GM19372 (cell line): Measurements from ENCODE around the gene SYPL1.
A peak's percentile ranks its signal among the peaks of the same experiment; 100 is the strongest.

Experiments
- ATAC-seq: cut with Tn5 transposase; IDR thresholded peaks from one replicate; pipeline ENCODE4 v1.9.1; 2021; ENCODE audit warnings: mild to moderate bottlenecking, low read depth, moderate library complexity; ENCODE audit not compliant: unreplicated experiment

Gene SYPL1

DNA sequence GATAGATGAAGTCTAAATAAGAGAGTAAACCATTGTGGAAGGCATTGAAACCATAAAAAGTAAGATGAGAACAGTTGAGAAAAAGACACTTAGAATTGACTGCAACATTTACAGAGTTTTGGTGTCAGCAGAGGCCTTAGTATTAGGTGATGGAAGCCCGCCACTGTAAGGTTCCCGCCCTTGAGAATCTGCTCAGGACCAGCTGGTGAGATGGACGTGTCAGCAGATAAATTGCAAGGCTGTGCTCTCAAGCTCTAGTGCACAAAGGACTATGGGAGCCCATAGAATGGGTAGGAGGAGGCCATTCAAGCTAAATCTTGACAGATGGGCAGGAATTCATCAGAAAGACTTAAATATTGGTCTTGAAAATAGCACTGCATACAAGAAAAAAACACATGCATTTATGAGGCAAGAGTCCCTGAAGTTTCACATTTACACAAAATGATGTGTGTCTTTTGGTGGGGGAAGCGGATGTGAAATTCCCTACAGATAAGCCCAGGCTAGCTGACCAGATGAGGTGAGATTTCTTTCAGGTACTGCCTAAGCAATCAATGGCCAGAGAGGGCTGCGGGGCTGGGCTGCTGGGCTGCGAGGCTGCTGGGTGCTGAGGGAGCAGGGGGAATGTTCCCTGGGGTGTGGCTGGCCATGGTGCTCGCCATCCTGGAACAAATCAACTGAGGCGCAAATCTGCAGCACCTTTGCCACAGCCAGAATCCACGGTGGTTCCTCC, 42.5 kb downstream of the SYPL1 start:
- ATAC-seq, result no peak

DNA sequence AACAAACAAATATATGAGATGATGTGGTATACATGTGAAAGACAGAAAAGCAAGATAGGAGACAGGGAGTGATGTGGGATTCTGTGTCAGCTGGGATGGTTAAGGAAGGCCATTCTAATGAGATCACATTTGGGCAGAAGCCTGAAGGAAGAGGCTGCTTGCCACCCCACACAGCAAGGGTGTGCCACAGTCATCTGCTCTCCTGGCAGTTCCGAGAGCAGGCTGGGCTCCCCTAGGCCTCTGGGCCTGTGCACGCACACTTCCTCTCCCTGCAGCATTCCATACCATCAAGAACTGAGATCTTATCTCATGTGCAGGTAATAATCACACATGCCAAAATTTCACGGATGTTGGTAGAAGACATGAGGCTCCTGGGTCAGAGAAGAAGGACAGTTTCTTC, 43.1 kb downstream of the SYPL1 start:
- no peak for ATAC-seq

DNA sequence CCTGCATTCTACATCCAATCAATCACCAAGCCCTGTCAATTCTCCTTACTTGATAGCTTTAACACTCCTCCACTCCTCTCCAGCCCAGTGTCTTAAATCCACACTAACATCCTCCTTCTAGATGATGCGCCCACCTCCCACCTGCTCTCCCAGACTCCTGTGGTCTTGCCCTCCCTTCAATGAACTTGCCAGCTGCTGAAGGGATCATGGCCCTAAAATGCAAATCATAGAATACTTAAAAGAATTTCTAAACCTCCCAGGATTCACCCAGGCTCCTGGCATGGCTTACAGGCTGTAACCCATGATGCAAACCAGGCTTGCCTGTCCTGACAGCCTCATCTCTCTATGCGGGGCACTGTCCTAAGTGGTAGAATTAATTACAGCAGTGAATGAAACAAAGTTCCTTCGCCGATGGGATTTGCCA, 43.6 kb downstream of the SYPL1 start:
- ATAC-seq, result no peak

DNA sequence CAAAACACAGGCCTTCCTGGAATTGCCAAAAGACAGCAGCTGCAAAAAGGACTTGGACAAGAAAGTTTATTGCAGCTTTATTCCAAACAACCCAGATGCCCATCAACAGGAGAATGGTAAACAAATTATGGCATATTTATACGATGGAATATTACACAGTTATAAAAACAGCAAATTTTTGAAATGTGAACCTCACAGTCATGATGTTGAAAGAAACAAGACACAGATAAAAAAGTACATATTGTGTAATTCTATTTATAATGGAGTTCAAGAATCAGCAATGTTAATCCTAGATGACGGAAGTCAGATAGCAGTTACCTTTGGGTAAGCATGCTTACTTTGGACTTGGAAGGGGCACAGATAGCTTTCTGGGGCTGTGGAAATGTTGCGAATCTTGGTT, 44.4 kb downstream of the SYPL1 start:
- ATAC-seq, result no peak

DNA sequence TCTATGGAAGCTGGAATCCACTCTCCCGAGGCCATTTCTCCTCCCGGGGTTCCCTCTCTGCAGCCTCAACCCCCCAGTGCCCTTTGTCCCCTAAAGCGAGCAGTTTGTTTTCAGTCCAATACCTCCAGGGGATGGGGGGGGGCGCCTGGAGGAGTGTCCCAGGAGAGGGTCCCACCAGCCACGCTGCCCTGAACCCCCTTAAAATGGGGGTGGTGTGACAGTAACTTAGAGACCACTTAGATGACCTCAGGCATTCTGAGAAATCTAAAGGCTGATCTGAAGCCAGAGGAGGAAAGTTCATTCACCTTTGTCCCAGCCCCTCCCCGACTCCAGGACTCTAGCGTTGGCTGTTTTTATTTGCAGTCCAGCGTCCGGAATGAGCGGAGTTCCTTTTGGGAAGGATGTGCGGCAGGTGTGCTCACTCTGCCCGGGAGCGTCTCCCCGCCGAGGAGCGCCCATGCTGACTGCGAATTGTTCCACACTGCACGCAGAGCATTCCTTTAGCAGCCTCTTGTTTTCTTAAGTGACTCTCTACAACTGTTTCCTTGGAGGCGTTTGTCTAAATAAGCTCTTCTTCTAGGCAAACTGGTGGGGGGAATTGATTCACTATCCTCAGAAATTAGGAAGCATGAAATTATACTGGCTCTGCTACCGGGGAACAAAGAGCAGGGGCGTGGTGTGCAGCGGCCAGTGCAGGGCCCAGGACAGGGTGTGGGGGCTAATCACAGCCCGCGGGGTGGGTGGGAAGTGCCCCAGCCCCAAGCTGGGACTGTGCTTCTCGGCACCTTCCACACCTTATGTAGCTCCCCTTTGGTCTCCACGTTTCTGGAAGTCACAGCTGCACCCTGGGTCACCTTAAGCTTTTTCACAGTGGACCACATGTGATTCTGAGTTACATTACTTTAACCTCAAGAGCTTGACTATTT, 46.3 kb downstream of the SYPL1 start:
- ATAC-seq, result no peak

DNA sequence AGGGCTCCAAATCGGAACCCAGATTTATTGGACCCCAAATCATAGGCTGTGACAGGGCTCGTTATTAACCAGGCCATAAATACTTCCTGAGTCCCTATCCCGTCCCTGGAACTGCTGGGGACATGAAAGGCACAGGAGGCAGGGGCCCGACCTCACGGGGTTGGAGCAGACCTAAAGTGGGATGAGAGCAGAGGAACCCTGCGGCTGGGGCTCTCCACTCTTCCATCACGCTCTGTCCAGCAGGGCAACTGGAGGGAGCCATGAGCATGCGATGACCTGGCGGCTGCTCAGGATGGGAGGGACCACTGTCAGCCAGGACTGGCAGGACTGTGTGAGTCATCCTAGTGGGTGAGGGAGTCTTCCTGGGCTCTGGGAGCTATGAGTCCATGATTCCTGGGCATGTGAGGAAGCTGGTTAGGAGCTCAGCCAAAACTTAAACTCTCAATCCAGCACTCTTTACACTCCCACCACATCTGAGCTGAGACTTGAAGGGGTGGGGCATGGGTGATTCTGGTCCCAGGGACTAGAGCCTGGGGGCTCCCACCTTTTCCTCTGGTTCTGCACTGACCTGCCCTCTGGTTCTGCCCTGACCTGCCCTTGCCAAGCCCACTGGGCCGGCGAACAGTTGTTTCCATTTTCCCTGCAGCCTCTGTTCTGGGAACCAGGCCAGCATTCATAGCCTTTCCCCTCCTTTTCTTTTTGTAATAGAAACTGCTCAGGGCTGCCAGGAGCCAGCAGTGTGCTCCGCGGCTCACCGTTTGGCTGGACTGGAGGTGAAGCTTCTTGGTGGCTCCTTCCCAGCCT, 47.1 kb downstream of the SYPL1 start:
- no peak for ATAC-seq

DNA sequence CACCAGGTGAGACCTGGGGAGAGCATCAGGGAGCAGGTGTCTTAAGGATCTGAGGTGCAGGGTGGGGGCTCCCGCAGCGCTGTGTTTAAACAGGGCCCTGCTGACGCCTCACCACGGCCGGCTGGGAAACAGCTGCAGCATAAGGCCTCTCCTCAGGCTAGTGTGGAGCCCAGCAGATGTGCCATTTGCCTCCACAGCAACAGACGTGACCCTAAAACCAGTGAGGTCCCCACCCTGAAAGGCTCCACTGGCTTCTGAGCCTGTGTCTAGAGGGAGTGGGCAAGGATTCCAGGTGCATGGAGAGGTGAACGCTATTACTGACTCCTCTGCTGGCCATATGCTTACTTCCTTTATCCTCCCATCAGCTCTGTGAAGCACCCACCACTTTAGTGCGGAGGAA, 47.8 kb downstream of the SYPL1 start:
- ATAC-seq, result no peak

DNA sequence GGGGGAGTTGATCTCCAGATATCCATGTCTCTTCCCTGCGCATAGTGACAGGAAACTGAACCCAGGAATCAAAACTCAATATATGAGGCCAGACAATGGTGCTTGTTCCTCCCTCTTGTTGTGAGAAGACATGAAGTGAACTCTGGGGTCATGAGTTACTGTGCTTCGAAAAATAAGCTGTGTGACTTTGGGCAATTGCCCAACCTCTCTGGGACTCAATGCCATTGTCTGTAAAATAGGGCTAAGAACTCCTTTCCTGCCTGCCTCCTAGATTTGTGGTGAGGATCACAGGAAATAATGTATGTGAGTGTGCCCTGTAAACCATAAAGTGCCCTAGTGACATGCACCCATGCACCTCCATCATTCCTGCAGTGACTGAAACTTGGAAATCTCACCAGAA, 48.4 kb downstream of the SYPL1 start:
- no peak for ATAC-seq

DNA sequence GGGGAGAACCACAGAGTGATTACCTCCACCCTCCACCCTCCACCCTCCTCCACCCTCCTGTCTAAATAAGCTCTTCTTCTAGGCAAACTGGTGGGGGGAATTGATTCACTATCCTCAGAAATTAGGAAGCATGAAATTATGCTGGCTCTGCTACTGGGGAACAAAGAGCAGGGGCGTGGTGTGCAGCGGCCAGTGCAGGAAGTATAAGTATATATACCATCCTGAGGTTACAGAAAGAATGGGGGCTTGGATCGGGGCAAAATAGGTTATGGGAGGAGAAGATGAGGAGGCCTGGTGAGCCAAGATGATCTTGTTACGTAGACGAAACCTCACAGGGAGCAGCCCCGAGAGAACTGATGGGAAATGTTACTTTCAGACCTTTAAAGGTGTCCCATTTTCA, 49.1 kb downstream of the SYPL1 start:
- ATAC-seq, result no peak

DNA sequence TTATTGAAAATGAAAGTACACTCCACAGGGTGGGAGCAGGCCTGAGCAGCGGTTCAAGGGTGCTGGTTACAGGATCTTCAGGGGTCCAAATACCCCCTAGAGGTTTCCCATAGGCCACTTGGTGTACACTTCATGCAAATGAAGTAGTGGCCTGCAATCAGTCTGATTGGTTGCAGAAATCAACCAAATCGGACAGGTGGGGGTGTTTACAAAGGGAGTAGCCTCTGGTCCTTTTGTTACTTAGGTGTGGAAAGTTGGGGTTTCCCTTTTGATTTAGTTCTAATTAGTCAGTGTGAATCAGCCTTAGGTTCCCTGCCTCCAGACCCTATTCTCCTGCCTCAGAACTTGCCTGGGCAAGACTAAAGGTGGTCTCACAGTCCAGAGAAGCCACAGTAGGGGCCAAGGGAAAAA, 49.6 kb downstream of the SYPL1 start:
- no peak for ATAC-seq

DNA sequence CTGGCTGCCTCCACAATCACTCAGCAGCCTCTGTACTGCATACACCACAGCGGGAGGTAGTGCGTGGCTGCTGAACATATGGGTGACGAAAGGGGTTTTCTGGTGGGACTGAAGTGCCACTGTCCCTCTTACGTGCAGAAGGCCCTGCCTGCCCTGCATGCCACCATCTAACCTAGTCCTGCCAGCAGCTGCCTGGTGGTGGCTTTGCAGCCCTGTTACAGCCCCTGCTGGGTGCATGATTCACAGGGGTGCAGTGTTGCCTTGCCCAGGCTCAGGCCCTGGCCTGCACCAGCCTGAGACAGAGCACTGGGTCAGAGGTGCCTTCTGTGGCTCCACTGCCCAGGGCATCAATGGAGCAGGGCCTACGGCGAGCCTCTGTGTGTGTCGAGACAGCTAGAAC, 50.1 kb downstream of the SYPL1 start:
- no peak for ATAC-seq

DNA sequence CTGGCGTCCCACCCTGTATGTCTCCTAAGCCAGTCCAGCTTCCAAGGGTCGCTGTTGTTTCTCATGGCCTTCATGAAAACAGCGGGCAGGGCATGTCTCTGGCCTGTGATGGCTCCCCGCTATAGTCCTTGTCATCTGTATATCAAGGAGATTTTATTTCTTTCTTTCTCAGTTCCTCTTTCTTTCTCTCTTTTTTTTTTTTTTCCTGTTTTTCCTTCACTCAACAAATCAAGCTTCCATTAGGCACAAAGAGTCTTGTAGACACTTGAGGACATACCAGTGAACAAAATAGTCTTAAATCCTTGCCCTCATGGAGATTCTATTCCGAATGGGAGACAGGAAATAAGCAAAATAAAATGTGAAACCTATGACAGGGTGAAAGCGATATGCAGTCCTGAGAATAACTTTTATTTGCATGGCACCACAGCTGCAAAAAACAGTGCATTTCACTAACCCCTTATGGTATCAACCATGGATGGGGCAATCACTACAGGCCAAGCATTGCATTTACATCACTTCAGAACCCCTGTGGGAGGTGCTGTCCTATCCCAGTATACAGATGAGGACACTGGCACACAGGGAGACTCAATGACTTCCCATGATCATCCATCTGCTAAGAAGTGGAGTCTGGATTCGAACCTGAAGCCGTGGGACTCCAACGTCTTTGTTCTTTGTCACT, 50.7 kb downstream of the SYPL1 start:
- no peak for ATAC-seq

DNA sequence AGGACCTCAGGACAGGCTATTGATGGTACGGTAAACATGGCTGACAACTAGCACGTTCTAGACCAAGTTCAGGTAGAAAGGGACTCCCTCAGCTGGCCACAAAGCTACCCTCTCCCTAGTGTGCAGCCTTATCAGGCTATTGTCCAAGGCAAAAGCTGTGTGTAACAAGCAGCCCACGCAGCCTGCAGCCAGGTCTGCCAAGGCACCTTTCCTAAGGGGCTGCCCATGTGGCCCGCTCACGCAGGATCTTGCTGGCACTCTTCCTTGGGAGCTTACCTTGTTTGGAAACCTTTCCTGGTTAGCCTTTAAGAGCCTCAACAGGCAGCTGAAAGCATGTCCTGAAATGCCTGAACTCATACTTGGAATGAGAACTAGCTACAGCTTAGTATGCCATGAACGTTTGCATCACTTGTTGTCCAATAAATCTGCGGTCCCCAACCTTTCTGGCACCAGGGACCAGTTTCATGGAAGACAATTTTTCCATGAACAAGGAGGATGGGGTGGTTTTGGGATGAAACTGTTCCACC, 51.7 kb downstream of the SYPL1 start:
- ATAC-seq, result no peak

DNA sequence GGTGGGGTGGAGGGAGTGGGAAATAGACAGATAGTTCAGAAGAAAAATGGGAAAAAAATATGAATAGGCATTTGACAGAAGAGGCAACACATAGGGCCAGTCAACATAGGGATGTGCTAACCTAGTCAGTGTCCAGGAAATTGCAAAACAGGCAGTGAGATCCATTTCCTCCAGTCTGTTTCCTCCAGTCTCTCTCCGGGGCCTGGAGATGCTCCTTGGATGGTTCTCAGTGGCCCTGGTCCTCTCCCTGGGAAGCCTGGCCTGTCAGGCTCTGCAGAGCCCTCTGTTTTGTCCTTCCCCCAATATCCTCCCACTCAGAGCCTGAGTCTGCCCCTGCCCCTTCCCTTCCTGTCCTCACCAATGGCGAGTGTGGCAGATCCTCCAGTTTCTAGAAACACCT, 52.6 kb downstream of the SYPL1 start:
- ATAC-seq, result no peak

DNA sequence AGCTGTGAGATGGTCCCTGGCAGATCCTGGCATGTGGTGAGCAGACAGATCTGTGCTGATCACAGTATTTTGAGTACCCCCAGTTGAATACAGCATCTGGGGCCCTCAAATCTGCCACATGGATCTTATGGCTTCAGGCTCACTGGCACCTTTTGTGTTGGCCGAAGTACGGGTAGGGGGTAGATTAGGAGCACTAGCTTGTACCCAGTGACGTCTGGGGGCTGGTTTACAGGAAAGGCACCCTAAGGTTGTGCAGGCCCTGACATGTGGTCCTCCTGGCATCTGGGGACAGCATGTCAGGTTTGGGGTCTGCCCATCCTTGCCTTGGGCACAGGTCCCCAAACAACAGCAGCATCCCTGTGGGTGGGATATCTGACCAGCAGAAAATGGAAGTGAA, 53.2 kb downstream of the SYPL1 start:
- ATAC-seq, result no peak

DNA sequence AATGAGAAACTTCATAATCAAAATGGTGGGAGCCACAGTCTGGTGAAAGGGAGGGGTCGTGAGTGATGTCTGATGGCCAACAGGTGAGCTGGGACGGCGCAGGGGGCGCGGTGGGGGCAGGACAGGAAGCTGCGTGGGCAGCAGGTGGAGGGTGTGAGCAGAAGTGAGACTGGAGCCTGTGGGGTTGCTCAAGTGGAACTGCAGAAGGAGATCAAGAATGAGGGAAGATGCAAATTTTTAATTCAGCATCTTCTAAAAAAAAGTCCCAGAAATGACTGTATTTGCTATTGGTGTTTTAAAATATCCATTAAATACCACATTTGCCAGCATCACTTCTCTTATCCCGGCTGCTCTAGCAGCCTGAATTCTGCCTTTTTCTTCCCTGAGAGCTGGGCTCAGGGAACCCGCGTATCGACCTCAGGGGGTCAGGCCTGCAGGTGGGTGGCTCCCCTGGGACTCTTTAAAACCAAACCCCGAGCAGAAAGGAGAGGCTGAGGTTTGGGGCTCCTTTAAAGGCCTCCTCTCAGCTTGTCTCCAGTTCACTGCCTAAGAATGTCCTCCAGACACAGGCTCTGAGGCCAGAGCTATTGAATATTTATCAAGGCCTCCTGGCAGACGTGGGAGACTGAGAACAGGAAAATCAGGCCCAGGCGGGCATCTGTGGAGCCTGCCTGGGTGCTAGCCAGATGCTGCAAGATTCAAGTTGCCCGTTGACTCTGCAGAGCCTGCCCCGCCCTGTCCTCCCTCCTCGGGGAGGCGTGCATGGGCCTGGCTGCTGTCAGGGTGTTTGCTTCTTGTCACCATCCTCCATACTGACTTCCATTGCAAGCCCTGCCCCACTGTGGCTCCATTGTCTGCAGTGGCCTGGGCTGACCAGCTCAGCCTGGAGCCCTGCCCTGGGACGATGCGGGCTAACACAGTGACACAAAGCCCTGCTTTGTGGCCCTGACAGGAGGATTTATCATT, 53.9 kb downstream of the SYPL1 start:
- peak; percentile 59 for ATAC-seq

DNA sequence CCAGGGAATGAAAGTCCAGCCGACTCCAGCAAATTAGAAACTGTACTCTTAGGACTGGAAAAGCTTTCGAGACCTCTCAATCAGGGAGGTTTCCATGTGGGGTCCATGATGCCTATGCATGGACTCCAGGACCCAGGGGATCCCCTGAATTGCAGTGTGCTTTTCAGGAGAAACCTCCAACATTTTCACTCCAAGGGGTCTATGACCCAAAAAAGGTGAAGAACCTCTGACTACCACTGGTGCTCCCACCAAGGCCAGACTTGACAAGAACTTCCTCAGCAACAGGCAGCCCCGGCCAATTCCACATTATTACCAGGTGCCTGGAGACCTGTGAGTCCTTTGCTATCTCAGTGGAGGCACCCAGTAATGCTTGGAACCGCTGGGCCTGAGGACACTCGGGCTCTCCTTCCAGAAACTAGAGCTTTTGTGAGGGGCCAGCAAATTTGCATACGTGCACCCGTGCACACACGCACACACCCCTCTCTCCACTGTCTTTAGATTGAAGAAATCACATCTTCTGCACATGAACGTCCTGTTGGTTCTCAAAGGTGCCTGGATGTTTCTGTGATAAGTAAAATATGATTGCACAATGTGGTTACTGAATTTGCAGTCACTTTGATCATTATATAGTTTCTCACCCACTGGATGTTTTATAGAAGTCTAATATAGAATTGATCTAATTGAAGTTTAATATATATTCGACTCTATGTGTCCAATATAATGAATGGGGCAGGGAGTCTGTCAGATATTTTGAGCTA, 54.7 kb downstream of the SYPL1 start:
- no peak for ATAC-seq

DNA sequence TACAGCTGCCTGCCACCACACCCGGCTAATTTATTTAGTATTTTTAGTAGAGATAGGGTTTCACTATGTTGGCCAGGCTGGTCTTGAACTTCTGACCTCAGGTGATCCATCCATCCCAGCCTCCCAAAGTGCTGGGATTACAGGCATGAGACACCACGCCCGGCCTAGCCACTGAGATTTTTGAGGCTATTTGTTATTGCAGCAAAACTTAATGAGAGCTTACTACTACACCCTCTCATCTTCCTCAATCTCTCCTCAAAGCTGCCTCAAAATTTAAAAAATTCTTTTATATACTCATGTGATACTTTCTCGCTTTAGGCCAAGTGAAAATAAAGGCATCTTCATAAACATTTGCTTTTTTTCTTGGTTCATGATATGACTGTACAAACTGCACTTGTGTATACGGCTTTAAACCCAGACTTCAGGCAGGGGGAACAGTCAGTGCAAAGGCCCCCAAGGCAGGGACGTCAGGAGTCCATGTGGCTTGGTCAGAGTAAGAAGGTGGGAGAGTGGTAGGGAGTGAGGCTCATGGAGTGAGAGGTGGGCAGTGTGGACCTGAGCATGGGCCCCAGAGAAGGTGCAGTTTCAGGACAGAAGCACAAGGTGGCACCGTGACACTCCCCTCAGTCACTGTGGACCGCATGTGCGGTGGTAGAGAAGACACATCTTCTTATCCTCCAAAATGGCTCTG, 55.5 kb downstream of the SYPL1 start:
- ATAC-seq, result peak; percentile 44
